GM18517 (cell line): ENCODE measurements around the gene ZNF248.
"Not testable (repeated sequence)": the region's sequence is repeated elsewhere in the genome, so short reads cannot be mapped to it uniquely, and the experiment has no call there.

Source experiments
- ATAC-seq: cut with Tn5 transposase; IDR thresholded peaks from one replicate; pipeline ENCODE4 v1.9.1; 2021; ENCODE audit warnings: mild to moderate bottlenecking, moderate library complexity; ENCODE audit not compliant: unreplicated experiment

ZNF248 gene

DNA sequence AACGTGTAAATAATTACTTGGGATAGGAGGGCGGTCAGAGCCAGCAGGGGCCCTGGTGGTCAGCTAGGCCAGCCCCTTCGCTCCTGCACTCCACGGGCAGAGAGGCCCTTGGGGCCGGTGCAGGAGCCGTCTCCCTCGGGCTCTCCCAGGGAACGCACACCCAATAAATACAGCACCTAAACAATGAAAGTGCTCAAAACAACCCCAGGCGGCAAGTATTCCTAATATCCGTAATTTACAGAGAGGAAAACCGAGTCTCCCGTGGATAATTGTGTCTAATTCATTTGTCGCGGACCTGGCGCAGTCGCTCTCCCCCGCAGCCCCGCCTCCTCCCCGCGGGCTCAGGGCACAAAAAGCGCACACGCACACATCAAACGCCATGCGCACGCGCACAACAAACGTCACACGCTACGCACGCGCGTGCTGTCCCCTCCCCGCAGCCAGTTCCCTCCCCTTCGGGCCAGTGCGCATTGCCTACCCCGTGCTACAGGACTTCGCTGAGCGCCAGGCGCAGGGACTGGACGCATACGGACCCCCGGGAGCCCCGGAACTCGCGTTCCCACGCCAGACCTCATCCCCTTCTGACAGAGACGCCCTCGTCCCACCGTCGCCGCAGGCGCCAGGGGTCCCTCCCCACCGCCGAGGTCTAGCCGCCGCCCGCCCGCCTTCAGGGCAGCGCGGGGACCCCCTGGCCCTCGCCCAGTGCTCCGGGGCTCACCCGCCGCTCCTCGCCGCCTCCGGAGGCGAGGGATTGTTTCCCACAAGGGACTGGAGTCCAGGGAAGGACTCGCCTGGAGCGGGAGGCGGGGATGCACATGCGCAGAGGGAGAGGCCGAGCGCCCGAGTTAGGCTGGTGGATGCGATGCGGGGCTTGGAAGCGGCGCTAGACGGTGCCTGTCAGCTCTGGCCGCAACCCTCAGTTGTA, at the start of gene ZNF248:
Gene ZNF248, minus strand, starts transcription at position 324 of the 925 bp plus-strand sequence. CDS start 1,300 bp downstream, outside the sequence.
- ATAC-seq: peak; percentile 94

DNA sequence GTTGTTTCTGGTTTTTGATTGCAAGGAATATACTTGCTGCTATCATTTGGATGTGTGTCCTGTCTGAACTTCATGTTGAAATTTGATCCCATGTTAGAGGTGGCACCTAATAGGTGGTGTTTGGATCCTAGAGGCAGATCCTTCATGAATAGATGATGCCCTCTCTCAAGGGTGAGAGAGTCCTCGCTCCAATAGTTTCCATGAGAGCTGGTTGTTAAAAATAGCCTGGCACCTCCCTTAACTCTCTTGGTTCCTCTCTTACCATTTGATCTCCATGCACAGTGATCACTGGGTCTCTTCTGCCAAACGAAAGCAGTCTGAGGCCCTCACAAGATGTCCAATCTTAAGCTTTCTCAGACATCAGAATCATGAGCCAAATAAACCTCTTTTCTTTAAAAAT, 49.0 kb upstream of the ZNF248 start:
- no peak for ATAC-seq

GRCh38 chr10:37896436-37896835, 39.0 kb upstream of the ZNF248 start:
- no peak for ATAC-seq

- ATAC-seq: no peak
Observed at GRCh38 chr10:37895674-37896073, 38.3 kb upstream of the ZNF248 start.

- no peak for ATAC-seq
Observed at GRCh38 chr10:37885850-37886249, 28.4 kb upstream of the ZNF248 start.

GRCh38 chr10:37872955-37873354, 15.5 kb upstream of the ZNF248 start:
- ATAC-seq: no peak

GRCh38 chr10:37872283-37872682, 14.9 kb upstream of the ZNF248 start:
- no peak for ATAC-seq

DNA sequence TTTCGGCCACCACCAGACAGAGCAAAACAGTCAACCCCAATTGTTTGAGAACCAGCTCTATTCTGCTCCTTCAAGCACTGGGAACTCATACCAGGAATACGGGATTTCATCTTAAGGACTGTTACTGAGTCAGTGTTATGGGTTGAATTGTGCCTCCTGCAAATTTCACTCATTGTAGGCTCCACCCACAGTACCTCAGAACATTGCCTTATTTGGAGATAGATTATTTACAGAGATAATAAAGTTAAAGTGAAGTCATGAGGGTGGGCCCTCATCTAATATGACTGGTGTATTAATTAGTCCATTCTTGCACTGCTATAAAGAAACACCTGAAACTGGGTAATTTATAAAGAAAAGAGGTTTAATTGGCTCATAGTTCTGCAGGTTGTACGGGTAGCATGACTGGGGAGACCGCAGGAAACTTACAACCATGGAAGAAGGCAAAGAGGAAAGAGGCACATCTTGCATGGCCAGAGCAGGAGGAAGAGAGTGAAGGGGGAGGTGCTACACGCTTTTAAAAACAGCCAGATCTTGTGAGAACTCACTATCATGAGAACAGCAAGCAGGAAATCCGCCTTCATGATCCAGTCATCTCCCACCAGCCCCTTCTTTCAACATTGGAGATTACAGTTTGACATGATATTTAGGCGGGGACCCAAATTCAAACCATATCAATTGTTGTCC, 14.3 kb upstream of the ZNF248 start:
- no peak for ATAC-seq

DNA sequence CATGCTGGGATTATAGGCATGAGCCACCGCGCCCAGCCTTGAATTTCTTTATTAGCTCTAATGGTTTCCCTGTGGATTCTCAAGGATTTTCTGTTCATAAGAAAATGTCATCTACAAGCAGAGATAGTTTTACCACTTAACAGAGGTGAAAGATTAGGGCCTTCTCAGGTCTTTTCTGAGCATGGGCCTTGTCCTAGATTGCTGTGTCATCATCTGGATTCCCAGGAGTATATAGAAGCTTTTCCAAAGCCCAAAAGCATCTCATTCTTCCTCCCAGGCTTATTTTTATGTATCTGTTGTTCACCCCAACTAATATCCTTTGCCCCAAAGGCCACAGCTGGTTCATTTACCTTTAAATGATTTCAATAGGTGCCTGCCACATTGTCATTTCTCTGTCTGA, 13.7 kb upstream of the ZNF248 start:
- ATAC-seq: no peak

GRCh38 chr10:37868796-37869195, 11.4 kb upstream of the ZNF248 start:
- ATAC-seq: no peak

DNA sequence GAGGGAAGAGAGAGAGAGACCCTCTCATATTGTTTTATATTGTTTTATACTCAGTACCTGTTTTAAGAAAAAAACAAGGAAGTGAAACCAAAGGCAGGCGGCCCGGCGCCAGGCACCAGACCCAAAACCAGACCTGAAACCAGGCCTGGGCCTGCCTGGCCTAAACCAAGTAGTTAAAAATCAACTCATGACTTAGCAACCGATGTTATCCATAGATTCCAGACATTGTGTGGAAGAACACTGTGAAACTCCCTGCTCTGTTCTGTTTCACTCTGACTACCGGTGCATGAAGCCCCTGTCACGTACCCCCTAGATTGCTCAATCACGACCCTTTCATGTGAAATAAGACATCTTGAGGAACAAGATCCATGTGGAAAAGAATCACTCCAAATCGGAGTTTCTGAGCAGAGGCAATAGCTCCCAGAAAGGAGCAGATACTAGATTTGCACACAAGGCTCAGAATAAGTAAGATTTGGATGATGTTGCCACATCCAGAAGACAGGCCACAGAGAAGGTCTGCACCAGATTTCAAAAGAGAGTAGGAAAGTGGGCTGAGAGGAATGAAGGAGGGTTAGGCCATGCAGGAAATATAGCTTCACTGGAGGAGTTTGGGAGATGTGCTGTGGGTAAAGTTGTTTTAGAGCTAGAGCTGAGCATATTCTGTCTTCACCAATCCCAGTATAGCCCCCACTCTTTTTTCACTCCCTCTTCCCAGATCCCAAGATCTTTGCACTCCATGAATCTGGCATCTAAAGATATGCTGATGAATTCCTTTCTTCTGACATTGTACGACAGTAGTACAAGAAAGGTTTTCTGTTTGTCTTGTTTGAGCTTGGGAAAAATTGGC, 8.8 kb upstream of the ZNF248 start:
- no peak for ATAC-seq

- ATAC-seq: no peak
Observed at GRCh38 chr10:37865264-37865663, 7.9 kb upstream of the ZNF248 start.

DNA sequence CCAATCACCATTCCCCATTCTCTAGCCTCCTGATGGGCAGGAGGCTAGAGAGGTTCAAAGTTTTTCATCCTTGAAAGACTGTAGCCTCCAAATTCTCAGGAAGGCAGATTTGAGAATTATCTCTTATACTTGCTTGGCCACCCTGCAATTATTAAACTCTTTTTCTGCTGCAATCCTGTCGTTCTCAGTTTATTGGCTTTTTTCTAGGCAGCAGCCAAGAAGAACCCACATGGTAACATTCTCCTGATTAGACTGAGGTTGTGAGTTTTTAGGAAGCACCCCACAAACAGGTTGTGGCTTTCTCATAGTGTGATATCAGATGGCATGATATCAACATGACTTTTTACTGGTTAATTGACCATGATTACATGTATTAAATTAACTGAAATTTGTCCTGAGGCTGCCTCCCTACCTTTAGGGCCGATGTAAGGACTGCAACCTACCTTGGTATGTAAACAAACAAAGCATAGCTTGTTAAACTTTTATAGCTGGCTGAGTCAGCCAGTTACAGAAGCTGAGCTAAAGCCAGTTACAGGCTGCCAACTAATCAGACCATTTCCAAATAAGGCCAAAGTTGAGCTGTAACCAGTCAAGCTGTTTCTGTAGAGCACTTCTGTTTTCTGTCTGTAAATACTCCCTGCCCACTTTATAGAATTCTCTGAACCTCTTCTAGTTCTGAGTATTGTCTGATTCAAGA, 3.2 kb upstream of the ZNF248 start:
- no peak for ATAC-seq

- not testable (repeated sequence) for ATAC-seq
Observed at GRCh38 chr10:37859270-37859669, 1.9 kb upstream of the ZNF248 start.

GRCh38 chr10:37856881-37857286, 526 bp downstream of the ZNF248 start:
- peak; percentile 19 for ATAC-seq

DNA sequence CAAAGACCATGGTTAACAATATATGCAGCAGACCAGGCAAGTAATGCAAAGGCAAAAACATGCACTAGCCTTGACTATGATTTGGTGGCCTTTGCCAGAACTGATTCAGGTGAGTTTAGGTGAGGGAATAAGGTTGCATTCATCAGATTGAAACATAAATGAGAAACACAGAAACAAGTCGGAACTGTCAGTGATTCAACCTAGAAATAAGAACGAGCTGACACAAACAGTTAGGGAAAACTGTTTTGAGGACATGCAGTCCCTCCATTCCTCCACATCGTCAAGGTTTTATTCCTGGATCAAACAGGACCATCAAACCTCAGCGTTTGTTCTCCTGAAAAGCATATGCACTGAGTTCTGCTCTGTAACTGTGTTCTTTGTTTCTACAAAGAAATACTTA, 1.8 kb downstream of the ZNF248 start:
- ATAC-seq: no peak

GRCh38 chr10:37854626-37855025, 2.8 kb downstream of the ZNF248 start:
- ATAC-seq: no peak

DNA sequence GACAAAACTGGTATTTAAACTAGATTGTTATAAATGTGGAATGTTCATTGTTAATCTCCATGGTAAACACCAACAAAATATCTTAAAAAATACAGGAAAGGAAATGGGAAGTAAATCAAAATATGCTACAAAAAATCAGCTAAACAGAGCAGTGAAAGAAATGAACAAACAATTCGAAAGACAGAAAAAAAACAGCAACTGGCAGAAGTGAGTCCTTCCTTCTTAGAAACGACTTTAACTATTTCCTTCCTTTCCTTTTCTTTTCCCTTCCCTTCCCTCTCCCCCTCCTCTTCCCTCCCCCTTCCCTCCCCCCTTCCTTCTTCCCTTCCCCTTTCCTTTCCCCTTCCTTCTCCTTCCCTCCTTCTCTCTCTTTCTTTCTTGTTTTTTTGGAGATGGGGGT, 12.8 kb downstream of the ZNF248 start:
- ATAC-seq: no peak

- ATAC-seq: no peak
Observed at GRCh38 chr10:37839243-37839642, 18.2 kb downstream of the ZNF248 start.

- ATAC-seq: no peak
Observed at GRCh38 chr10:37831495-37832333, 25.7 kb downstream of the ZNF248 start.
